Measurements from ENCODE around the gene C3orf49. TPM values are rescaled to one million over a fixed set of nuclear protein-coding genes. Genes with fewer than 3 reads are reported as not detected.

Gene C3orf49
- total RNA-seq, 2 experiments from 2014 or later = not detected

- no peak for TF ChIP-seq CTCF (conservative IDR thresholded peaks at IDR 0.05; ENCODE audit: low read length)
- TF ChIP-seq EZH2phosphoT487 (IDR thresholded peaks at IDR 0.05; ENCODE audit: borderline replicate concordance, low read depth, low read length) = no peak
- no peak for DNase-seq (ENCODE audit: low spot score)
- Histone ChIP-seq H3K9me3 (ENCODE audit: low read length) (no peaks in the 10 kb centered on the region), H4K20me1 (ENCODE audit: insufficient read depth, low read length) (peaks cover 10% of the 10 kb centered on the region; the same call in 1 of the 2 replicates), H3K4me1 (ENCODE audit: insufficient read depth, low read length, poor library complexity, severe bottlenecking) (peaks cover 4% of the 10 kb centered on the region), H3K4me2 (ENCODE audit: low read length) (no peak overlapping the region), H3K9me2 (ENCODE audit: insufficient read depth, low read length) (no peaks in the 10 kb centered on the region), H3K4me3 (ENCODE audit: low read depth, low read length, poor library complexity, severe bottlenecking) (no peak overlapping the region), H3K79me2 (ENCODE audit: insufficient read depth, low read depth, low read length) (peaks cover 44% of the 10 kb centered on the region), H3K36me3 (ENCODE audit: insufficient read depth, low read length) (peaks cover 28% of the 10 kb centered on the region), H3K27ac (ENCODE audit: low read depth, low read length, poor library complexity, severe bottlenecking) (no peak overlapping the region), H2AFZ (ENCODE audit: low read length) (no peak overlapping the region)
- intact Hi-C loops (cut with micrococcal nuclease; ENCODE audit: unreplicated experiment) = no loop called here
- ChIA-PET CTCF (ENCODE audit: unreplicated experiment) (no interaction called here), POLR2A (no interaction called here)
- no TSS peak for BruUV-seq (replicated peaks)
Measured at GRCh38 chr3:63853106-63853505, 34.0 kb downstream of the C3orf49 start.

- Histone ChIP-seq H3K79me2 (ENCODE audit: insufficient read depth, low read depth, low read length) (peaks cover 64% of the 10 kb centered on the region), H4K20me1 (ENCODE audit: insufficient read depth, low read length) (peaks cover 19% of the 10 kb centered on the region), H3K27ac (ENCODE audit: low read depth, low read length, poor library complexity, severe bottlenecking) (no peak overlapping the region), H3K9me3 (ENCODE audit: low read length) (no peaks in the 10 kb centered on the region), H3K36me3 (ENCODE audit: insufficient read depth, low read length) (peaks cover 28% of the 10 kb centered on the region), H3K4me3 (ENCODE audit: low read depth, low read length, poor library complexity, severe bottlenecking) (no peak overlapping the region), H3K9me2 (ENCODE audit: insufficient read depth, low read length) (no peaks in the 10 kb centered on the region), H2AFZ (ENCODE audit: low read length) (no peak overlapping the region), H3K4me2 (ENCODE audit: low read length) (no peak overlapping the region), H3K4me1 (ENCODE audit: insufficient read depth, low read length, poor library complexity, severe bottlenecking) (peaks cover 4% of the 10 kb centered on the region)
- ChIA-PET CTCF (ENCODE audit: unreplicated experiment) (no interaction called here), POLR2A (interaction anchor here (0.8 kb wide), 1 partner anchor 20 kb away, joined by 3 read pairs; no protein-coding TSS in a partner anchor)
- no peak for TF ChIP-seq CTCF (conservative IDR thresholded peaks at IDR 0.05; ENCODE audit: low read length)
- no peak for DNase-seq (ENCODE audit: low spot score)
- intact Hi-C loops (cut with micrococcal nuclease; ENCODE audit: unreplicated experiment) = no loop called here
- no TSS peak for BruUV-seq (replicated peaks)
Measured at GRCh38 chr3:63855333-63855940, 36.3 kb downstream of the C3orf49 start.

- intact Hi-C loops (cut with micrococcal nuclease; ENCODE audit: unreplicated experiment) = no loop called here
- Histone ChIP-seq H3K36me3 (ENCODE audit: insufficient read depth, low read length) (peaks cover 14% of the 10 kb centered on the region), H3K27ac (ENCODE audit: low read depth, low read length, poor library complexity, severe bottlenecking) (no peak overlapping the region)
Measured at GRCh38 chr3:63857311-63857710, 38.2 kb downstream of the C3orf49 start.

More at GRCh38 chr3:63857311-63857710, 38.2 kb downstream of the C3orf49 start:
- Histone ChIP-seq H3K4me3 (ENCODE audit: low read depth, low read length, poor library complexity, severe bottlenecking) (no peak overlapping the region), H3K9me2 (ENCODE audit: insufficient read depth, low read length) (no peaks in the 10 kb centered on the region), H3K79me2 (ENCODE audit: insufficient read depth, low read depth, low read length) (peaks cover 81% of the 10 kb centered on the region), H2AFZ (ENCODE audit: low read length) (no peak overlapping the region), H3K4me1 (ENCODE audit: insufficient read depth, low read length, poor library complexity, severe bottlenecking) (peaks cover 13% of the 10 kb centered on the region), H4K20me1 (ENCODE audit: insufficient read depth, low read length) (peaks cover 19% of the 10 kb centered on the region), H3K4me2 (ENCODE audit: low read length) (no peak overlapping the region), H3K9me3 (ENCODE audit: low read length) (no peaks in the 10 kb centered on the region)
- BruUV-seq (replicated peaks) = no TSS peak
- CTCF ChIA-PET (ENCODE audit: unreplicated experiment) = no interaction called here
- TF ChIP-seq CTCF (conservative IDR thresholded peaks at IDR 0.05; ENCODE audit: low read length) (no peak), EZH2phosphoT487 (IDR thresholded peaks at IDR 0.05; ENCODE audit: borderline replicate concordance, low read depth, low read length) (no peak)
- DNase-seq (ENCODE audit: low spot score) = no peak
- POLR2A ChIA-PET = interaction anchor here (0.5 to 0.6 kb wide), 2 partner anchors 38 to 1033 kb away, joined by 3 to 4 read pairs; partner anchors contain the start of gene C3orf49
